SK-N-DZ (cell line): ENCODE results near the gene VSNL1.
"Not testable (repeated sequence)": the region's sequence is repeated elsewhere in the genome, so short reads cannot be mapped to it uniquely, and the experiment has no call there.

Experiments used
- DNase-seq: peaks from one replicate; pipeline ENCODE4 v3.0.0-alpha.2; 2015; ENCODE audit warnings: low spot score

VSNL1 gene

DNA sequence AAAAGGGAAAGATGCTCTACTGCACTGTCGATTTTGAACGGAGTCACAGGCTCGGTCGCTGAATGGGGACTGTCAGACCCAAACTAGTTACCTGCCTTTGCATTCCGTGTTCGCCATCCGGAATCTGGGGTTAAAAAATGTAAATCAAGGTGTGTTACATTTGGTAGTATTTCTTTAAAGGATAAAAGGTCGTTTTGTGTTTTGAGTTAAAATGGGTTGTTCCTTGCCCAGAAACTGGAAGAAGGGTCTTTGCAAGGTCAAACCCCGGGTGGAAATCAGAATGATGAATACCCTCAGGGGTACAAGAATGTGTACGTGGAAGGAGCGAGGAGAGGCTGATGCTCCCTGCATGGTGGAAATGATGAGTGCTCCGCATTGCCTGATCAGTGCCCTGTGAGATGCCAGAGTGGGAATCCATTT is 1.0 kb downstream of the VSNL1 start:
- no peak for DNase-seq

DNA sequence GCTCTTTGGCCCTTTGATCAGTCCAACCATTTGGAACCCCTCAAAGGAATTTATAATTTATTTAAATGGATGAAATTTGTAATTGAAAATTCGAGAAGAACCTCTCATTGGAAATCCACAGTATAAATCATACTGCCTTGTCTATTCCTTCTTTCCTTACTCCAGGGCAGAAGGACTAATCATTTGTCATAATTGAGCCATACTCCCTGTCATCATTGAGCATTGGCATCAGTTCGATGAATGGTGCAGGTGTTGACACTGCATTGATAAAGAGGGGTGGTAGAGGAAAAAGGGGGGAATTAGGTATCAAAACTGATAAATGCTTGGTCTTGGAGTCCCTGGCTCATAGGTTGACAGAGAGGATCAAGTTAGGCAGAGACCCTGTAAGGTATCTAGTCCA is 2.0 kb downstream of the VSNL1 start:
- DNase-seq, result no peak

DNA sequence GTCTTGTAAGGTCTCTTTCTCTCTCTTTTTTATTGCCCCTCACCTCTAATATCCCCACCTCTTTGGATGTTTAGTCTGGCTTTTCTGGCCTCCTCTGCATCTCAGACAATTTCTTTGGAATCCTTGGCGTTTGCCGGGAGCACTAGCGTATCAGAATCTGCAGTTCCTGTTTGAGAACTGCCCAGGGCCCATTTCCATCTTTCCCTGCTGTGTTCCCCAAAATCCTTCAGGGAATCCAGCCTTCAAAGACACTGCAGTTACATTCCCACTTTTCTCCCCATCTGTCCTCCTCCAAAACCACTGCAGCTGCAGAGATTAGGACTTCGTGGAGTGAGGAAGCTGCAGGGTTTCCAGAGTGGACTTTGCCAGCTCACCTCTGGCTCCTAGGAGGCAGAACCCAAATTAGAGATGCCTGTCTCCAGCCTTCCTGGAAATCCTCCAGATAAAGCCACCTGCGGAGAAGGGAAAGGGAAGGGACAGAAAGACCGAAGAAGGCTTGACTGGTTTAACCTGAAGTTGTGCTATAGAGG is 2.7 kb downstream of the VSNL1 start:
- DNase-seq, result no peak

- no peak for DNase-seq
Measured at GRCh38 chr2:17543848-17544247, 3.4 kb downstream of the VSNL1 start.

DNA sequence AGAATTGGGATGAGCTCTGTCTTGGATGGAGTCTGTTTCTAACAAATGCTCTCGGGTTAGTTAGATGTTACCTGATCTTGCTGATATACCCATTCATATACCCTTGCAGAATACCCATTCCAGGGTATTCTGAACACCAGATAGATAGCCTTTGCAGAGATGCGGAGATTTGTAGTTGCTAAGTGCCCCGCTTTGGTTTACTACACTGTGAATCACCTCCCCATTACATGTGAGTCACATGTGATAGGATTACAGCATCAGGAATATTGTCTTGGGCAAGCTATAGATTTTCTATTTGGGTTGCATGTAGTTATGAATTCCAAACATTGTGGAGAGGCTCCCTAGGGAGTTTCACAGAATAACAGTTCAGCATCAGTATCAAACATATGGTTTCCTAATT is 3.8 kb downstream of the VSNL1 start:
- no peak for DNase-seq

DNA sequence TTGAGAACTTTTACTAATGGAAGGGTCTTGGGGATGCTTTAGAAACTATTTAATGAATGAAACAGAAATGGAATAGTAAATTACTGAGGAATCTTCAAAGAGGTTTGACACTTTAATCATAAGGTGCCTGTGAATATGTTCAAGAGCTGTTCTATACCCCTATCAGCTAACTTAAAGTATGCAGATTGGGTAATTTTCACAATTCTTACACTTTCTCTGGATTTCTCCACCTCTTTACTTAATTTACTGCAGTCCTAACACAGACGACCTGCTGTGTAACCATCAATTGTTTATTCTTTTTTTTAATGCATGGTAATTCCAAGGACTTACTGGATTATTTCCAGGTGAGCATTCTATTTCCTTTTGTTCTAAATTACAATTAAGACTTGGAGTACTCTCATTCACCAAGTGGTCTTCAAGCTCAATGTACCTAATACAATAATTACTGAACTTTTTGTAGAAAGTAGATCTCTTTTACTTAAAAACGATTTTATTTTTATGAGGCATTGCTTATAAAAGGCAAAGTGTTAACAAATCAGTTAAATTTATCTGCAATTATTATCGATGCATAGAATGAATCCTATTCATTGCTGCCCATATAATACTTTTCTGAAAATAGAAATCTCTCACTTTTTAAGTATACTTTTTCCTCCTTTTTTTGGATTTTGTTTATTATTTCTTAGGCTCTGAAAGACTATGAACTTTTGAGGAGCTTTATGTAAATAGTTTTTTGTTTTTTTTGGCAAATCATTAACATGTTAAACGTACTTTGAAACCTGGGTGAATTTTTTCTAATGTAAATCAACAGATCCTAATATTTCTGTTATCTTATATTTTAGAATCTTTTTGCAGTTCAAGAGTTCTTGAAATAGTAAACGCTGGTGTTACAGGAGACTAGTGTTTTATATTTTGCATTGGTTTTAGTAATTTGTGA is 5.5 kb downstream of the VSNL1 start:
- no peak for DNase-seq

DNA sequence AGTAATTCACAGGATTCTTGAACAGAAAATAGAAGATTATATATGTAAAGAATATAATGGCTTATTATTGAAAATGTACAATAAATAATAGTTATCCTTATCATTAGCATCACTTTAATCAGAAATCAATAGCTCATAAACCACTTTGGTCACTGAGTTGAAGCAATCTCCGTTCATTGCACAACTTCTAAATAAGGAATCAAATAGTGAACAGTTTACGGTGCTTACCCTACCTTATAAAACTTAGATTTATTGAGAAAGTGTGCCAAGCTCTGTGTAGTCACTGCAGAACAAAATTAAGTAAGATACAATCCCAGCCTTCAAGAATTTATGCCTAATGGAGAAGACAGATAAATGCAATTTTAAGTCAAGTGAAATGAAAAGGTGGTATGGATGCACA is 6.7 kb downstream of the VSNL1 start:
- DNase-seq, result no peak

GRCh38 chr2:17547737-17548136 is 7.2 kb downstream of the VSNL1 start:
- no peak for DNase-seq

- DNase-seq, result no peak
Measured at GRCh38 chr2:17550907-17551306, 10.4 kb downstream of the VSNL1 start.

DNA sequence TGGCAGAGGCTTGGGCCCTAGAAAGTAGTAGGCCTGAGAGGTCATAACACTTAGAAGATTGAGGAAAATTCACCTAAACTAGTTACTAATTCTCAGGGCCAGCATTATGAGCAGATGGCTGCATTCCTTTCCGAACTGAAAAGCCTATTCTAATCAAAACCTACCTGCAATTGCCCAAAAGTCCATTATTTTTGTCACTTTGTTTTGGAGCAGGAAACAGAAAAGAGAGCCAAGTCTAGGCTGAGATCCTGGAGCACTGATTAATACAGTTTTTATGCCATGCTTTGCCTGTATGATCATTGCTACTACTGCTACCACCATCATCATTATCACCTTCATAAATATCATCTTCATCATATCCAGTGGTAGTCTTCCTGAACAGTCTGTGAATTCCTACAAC is 14.7 kb downstream of the VSNL1 start:
- DNase-seq, result no peak

DNA sequence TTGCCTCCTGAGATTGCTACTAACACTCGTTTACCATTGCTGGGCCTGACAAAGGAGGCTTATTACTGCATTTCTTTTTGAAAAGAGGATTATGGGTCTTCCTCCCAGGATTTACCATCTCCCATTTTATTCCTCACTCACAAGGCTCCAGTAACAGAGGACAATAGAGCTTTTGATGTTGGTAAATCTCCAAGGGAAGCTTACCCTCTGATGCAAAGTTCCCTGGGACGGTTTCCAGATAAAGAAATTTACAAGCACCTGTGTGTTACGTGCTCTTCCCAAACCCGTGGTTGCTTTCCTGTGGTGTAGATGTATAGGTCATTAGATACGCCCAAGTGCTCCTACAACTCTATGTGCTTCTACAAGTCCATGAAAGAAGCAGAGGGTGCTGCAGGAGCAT is 17.1 kb downstream of the VSNL1 start:
- DNase-seq, result no peak

DNA sequence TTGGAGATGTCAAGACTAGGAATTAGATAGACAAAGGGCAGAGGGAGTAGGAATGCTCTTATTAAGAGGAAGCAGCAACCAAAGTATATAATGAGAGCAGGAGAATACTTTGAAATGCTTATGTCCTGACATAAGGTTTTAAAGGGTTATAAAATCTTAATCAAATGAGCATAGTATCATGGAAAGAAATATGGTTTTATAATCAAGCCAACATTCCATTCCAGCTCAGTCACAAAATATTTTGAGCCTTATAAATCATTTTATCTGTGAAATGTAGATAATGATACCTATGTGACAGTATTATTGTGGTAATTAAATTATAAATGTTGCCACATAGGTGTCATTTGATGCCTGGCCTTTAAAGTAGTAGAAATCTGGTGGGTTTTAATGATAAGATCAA is 17.6 kb downstream of the VSNL1 start:
- DNase-seq, result no peak

GRCh38 chr2:17558878-17559277 is 18.4 kb downstream of the VSNL1 start:
- DNase-seq, result no peak

DNA sequence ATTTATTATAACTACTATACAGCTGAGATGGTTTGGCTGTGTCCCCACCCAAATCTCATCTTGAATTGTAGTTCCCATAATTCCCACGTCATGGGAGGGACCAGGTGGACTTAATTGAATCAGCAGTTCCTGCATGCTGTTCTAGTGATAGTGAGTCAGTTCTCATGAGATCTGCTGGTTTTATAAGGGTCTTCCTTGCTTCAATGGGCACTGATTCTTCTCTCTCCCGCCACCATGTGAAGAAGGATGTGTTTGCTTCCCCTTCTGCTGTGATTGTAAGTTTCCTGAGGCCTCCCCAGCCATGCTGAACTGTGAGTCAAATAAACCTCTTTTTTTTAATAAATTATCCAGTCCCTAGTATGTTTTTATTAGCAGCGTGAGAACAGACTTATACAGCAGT is 25.2 kb downstream of the VSNL1 start:
- not testable (repeated sequence) for DNase-seq

DNA sequence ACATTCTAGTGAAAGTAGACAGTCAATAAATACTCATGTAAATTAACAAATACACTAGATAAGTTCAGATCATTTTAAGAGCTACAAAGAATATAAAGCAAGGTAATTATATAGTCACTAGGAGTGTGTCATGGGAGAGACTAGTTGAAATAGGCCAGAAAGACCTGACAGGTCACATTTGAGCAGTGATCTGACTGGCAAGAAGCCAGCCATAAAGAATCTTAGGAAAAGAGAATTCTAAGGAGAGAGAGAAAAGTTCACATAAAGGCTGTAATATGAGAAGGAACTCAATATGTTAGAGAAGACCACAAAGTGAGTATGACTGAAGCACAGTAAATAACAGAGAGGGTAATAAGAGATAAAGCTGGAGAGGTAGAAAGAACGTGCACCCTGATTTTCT is 31.2 kb downstream of the VSNL1 start:
- DNase-seq, result no peak

DNA sequence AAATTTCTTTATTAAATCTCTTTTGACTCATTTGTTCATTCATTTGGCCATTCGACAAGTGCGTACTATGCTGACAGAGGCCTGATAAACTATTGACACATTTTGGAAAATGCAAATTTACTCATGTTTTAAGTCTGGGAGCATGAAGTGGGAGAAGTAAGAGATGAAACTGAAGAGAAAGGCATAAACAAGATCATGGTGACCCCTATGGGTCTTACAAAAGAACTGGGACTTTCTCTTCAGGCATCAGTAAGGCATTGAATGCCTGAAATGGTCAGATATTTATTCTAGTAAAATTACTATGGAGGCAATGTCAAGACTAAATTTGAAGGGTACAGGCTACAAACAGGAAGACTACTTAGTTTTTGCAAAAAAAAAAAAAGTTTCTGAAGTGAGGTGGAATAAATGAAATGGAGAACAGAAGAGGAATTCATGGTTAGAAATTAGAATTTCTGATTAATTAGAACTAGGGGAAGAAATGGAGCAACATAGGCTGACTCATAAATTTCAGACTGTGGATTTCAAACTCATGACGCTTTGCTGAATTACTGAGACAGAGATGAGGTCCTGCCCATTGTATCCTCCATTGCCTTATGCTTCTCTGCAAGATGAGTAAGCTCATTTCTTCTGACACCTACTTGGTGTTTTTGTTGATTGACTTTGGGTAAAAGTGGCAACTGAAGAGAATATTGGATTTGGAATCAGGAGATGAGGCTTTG is 32.7 kb downstream of the VSNL1 start:
- DNase-seq, result no peak

GRCh38 chr2:17573804-17574175 is 33.3 kb downstream of the VSNL1 start:
- DNase-seq, result no peak

DNA sequence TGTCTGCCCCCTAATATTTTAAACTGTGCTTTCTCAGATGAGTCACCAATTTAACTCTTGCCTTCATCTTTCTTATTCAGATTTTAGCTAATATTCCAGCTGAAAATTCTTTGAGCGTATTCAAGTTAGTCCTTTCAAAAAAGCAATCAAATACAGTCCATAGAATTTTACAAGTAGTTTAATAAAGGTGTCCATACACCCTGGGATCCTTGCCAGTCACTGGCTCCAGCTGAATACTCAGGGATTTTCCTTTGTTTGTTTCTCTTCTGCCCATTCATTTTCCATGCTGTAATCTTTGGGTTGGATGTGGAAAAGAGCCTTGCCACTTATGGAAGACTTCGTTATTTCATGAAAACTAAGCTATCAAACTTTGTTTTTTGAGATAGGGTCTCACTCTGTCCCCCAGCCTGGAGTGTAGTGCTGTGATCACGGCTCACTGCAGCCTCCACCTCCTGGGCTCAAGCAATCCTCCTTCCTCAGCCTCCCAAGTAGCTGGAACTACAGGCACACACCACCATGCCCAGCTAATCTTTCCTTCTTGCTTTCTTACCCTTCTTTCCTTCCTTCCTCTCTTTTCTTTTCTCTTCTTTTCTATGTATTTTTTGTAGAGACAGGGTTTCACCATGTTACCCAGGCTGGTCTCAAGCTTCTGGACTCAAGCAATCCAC is 34.0 kb downstream of the VSNL1 start:
- no peak for DNase-seq

DNA sequence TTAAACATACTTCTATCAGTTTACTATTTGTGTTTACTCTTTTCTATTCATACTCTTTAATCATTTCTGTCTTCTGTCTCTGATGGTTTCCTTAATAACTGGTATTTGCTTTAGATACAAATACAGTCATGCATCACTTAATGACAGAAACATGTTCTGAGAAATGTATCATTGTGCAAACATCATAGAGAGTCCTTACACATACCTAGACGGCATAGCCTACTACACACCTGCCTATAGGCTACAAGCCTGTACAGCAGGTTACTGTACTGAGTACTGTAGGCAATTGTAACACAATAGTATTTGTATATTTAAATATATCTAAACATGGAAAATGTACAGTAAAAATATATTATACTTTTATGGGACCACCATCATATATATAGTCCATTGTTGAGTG is 36.3 kb downstream of the VSNL1 start:
- no peak for DNase-seq

- no peak for DNase-seq
Measured at GRCh38 chr2:17578466-17578928, 38.0 kb downstream of the VSNL1 start.

GRCh38 chr2:17579605-17580318 is 39.3 kb downstream of the VSNL1 start:
- no peak for DNase-seq
